ENCODE data around the gene MIB1.
A peak's percentile ranks its signal among the peaks of the same experiment; 100 is the strongest.

DNA sequence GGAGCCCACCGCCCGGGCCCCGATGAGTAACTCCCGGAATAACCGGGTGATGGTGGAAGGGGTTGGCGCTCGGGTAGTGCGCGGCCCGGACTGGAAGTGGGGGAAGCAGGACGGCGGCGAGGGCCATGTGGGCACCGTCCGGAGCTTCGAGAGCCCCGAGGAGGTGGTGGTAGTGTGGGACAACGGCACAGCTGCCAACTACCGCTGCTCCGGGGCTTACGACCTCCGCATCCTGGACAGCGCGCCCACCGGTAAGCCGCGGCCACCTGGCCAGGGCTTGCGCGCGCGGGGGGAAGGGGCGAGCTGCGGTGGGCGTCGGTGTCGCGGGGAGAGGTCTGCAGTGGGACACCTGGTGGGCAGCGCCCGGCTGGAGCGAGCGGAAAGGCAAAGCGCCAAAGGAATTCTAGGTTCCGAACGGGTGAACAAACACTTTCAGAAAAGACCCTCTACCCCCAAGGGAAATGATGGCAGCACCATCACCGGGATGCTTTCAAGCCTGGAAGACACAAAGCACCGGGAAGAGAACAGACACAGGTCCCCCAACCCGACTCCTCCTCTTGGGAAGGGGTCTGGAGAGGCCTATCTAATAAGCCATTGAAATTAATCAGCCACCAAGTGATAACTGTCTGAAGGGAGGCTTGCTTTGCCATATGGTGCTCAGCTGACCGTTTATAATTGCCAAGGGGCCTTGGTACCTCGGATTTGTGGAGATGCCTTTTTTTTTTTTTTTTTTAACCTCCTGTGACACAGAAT lies 1.1 kb downstream of the MIB1 start:
- TF ChIP-seq, protein P1, sequence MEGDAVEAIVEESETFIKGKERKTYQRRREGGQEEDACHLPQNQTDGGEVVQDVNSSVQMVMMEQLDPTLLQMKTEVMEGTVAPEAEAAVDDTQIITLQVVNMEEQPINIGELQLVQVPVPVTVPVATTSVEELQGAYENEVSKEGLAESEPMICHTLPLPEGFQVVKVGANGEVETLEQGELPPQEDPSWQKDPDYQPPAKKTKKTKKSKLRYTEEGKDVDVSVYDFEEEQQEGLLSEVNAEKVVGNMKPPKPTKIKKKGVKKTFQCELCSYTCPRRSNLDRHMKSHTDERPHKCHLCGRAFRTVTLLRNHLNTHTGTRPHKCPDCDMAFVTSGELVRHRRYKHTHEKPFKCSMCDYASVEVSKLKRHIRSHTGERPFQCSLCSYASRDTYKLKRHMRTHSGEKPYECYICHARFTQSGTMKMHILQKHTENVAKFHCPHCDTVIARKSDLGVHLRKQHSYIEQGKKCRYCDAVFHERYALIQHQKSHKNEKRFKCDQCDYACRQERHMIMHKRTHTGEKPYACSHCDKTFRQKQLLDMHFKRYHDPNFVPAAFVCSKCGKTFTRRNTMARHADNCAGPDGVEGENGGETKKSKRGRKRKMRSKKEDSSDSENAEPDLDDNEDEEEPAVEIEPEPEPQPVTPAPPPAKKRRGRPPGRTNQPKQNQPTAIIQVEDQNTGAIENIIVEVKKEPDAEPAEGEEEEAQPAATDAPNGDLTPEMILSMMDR (IDR thresholded peaks at IDR 0.05): 0 out of 2 replicates have a peak, but pooled peaks have one; percentile 3
- no peak for TF ChIP-seq ZFX (IDR thresholded peaks at IDR 0.05; ENCODE audit: borderline replicate concordance)

All from 22Rv1 (cell line).